ENCODE measurements around the gene LGI4.

DNA sequence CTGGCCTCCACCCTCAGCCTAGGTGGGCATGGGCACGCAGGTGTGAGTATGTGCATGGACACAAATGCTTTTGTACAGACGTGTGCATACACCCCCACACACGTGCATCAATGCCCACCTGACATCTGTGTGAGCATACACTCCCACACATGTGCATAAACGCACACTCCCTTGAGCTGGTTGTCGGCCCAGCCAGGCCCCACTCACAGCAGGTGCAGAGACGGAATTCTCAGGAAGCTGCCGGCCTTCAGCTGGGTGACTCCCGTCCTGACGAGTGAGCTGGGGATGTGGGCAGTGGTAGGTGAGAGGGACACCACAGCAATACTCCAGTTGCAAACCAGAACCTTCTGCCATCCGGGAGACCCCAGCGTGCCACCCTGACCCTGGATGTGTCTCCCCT is 1.0 kb downstream of the LGI4 start:
- TF ChIP-seq EZH2 (IDR thresholded peaks at IDR 0.05; ENCODE audit: borderline replicate concordance, low read depth, low read length, poor library complexity, severe bottlenecking) (no peak), CTCF (conservative IDR thresholded peaks at IDR 0.05; ENCODE audit: low read depth, low read length) (no peak)

Measured in A673 (cell line).